Astrocyte (in vitro differentiated cells and primary cell): Measurements from ENCODE around the gene ISCA1.

ENCODE experiments used
- CTCF ChIP-seq: IDR thresholded peaks from 2 replicates; pipeline ENCODE4 v1.5.1; 2011; ENCODE audit warnings: low read depth, mild to moderate bottlenecking, inconsistent platforms, low read length, moderate library complexity; ENCODE audit not compliant: insufficient read depth
- EZH2 ChIP-seq: IDR thresholded peaks from 2 replicates; pipeline ENCODE4 v1.6.1; 2012; ENCODE audit warnings: mild to moderate bottlenecking, low read length, inconsistent platforms; ENCODE audit not compliant: insufficient read depth

DNA sequence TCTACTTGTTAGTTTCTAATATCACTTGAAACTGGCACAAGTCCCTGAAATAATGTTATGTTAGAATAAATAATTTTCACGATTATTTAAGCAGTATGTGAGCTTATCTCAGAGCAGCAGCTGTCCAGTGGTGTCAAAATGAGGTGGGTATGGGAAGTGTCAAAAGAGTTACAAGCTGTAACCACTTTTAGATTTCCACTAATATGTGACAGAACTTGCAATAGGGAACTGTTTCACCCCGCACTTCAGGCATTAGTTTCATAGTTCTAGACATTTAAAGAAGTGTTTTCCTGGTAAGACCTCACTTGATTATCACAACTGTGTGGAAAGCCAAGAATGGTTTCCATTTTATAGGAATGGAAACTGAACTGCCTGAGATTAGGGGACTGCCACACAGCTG, 2.9 kb upstream of the ISCA1 start:
- TF ChIP-seq CTCF = no peak
- no peak for TF ChIP-seq EZH2
